ENCODE data around the gene MDM4.

- no peak for TF ChIP-seq POLR2A (IDR thresholded peaks at IDR 0.05; ENCODE audit: low read length)
- no peak for TF ChIP-seq GATA1 (IDR thresholded peaks at IDR 0.05; ENCODE audit: low read depth, low read length)
These were observed 82.9 kb downstream of the MDM4 start for GRCh38 chr1:204599098-204599497.
